HepG2 (cell line): Measurements from ENCODE around the gene PCBD2. TPM values are rescaled to one million over a fixed set of nuclear protein-coding genes. Genes with fewer than 3 reads are reported as not detected.

Experiments
- ATAC-seq: fragments of 200-7000 bp; cut with Tn5 transposase; 3 replicates; pipeline ENCODE4 v1.9.1; 2020; ENCODE audit warnings: mild to moderate bottlenecking, moderate library complexity
- BruUV-seq: library from RNA; stranded (reverse); fragments of 400-500 nt; replicated peaks from 2 replicates; lab custom pipeline; 2021; lab: Mats Ljungman, UMichigan
- CTCF ChIA-PET: fragments of 300-600 bp; formaldehyde crosslinking; extraction: SDS; loops from one replicate; lab custom pipeline; 2021; ENCODE audit warnings: low total read pairs, inconsistent platforms, low intra/inter-chr PET ratio; lab: Yijun Ruan, JAX
- POLR2A ChIA-PET: fragments of 350-600 bp; sonication (Branson Sonifier 250); formaldehyde crosslinking; loops from one replicate; lab custom pipeline; 2020; ENCODE audit warnings: antibody characterized with exemption, inconsistent platforms; lab: Yijun Ruan, JAX
- DNase-seq: peaks from one replicate; pipeline ENCODE4 v3.0.0-alpha.2; 2015; ENCODE audit warnings: low spot score
- FAIRE-seq: peaks from 3 replicates; lab custom pipeline; 2011; peaks lifted over from hg19 to GRCh38; lab: Jason Lieb, UNC
- H2AFZ ChIP-seq: one replicate; pipeline ENCODE4 v1.6.1; 2011; ENCODE audit warnings: low read length, inconsistent platforms
- H3K27ac ChIP-seq: fragments of 300-600 bp; 3 replicates; pipeline ENCODE4 v1.8.0; 2011; ENCODE audit warnings: mixed run types, mild to moderate bottlenecking, mixed read lengths, low read length, inconsistent platforms; ENCODE audit not compliant: insufficient read depth; ENCODE audit errors: extremely low read length
- H3K27me3 ChIP-seq, 2 experiments: fragments of 200-600 bp in 1 of 2; 2 replicates in 1 of 2; 3 replicates in 1 of 2; pipeline versions ENCODE4 v1.6.0 to v1.8.0; 2011; ENCODE audit warnings: low read length in 2 of 2, mild to moderate bottlenecking in 2 of 2, moderate library complexity in 2 of 2, inconsistent platforms in 1 of 2; ENCODE audit not compliant: insufficient read depth in 2 of 2, control insufficient read depth in 1 of 2
- H3K36me3 ChIP-seq, 2 experiments: fragments of 200-600 bp in 1 of 2; replicated peaks in 1 of 2; 2 replicates in 1 of 2; 3 replicates in 1 of 2; pipeline versions ENCODE4 v1.5.1 to v1.8.0; 2011; ENCODE audit warnings: low read length in 2 of 2, inconsistent platforms in 1 of 2; ENCODE audit not compliant: insufficient read depth in 2 of 2, control insufficient read depth in 1 of 2
- H3K4me1 ChIP-seq: 2 replicates; pipeline ENCODE4 v1.5.1; 2012; ENCODE audit warnings: low read length, inconsistent platforms; ENCODE audit not compliant: insufficient read depth
- H3K4me2 ChIP-seq: 2 replicates; pipeline ENCODE4 v1.6.0; 2011; ENCODE audit warnings: low read depth, low read length, inconsistent platforms
- H3K4me3 ChIP-seq, 3 experiments: fragments of 200-600 bp in 1 of 3; sonication (generic), shearing (Covaris generic) in 1 of 3; replicated peaks in 1 of 3; 2 replicates each; pipeline ENCODE4 v1.5.1; 2011 to 2016; ENCODE audit warnings: low read length in 3 of 3, inconsistent platforms in 2 of 3, low read depth in 2 of 3, mild to moderate bottlenecking in 2 of 3, control low read depth in 1 of 3, mixed read lengths in 1 of 3; ENCODE audit not compliant: insufficient read depth in 1 of 3
- H3K79me2 ChIP-seq: one replicate; pipeline ENCODE4 v1.6.1; 2011; ENCODE audit warnings: low read length, inconsistent platforms; ENCODE audit not compliant: insufficient read depth
- H3K9ac ChIP-seq: 2 replicates; pipeline ENCODE4 v1.6.0; 2011; ENCODE audit warnings: mild to moderate bottlenecking, low read depth, low read length, inconsistent platforms; ENCODE audit not compliant: insufficient read depth
- H3K9me3 ChIP-seq: 2 replicates; pipeline ENCODE4 v1.5.1; 2012; ENCODE audit warnings: mild to moderate bottlenecking, low read length
- H4K20me1 ChIP-seq: 2 replicates; pipeline ENCODE4 v1.6.0; 2011; ENCODE audit warnings: inconsistent platforms, mild to moderate bottlenecking, low read length, moderate library complexity; ENCODE audit not compliant: insufficient read depth
- MTA1 ChIP-seq: sonication (generic); formaldehyde crosslinking; IDR thresholded peaks from 2 replicates; pipeline ENCODE4 v1.4.0; 2020; ENCODE audit warnings: missing genetic modification reagents, mild to moderate bottlenecking, borderline replicate concordance
- PAWR ChIP-seq: sonication (generic); formaldehyde crosslinking; IDR thresholded peaks from 2 replicates; pipeline ENCODE4 v1.4.0; 2020; ENCODE audit warnings: missing genetic modification reagents, mild to moderate bottlenecking, borderline replicate concordance
- RAD21 ChIP-seq: fragments of 450-650 bp; formaldehyde crosslinking; IDR thresholded peaks from 2 replicates; pipeline ENCODE4 v1.5.0; 2020; ENCODE audit warnings: mild to moderate bottlenecking
- RXRA ChIP-seq: sonication (generic); formaldehyde crosslinking; IDR thresholded peaks from 2 replicates; pipeline ENCODE4 v1.5.1; 2020; ENCODE audit warnings: missing genetic modification reagents
- TBL1XR1 ChIP-seq: fragments of 150-350 bp; IDR thresholded peaks from 2 replicates; pipeline ENCODE4 v1.6.1; 2014; ENCODE audit warnings: borderline replicate concordance, low read length; ENCODE audit not compliant: partially characterized antibody
- ZBTB1 ChIP-seq: sonication (generic); formaldehyde crosslinking; IDR thresholded peaks from 2 replicates; pipeline ENCODE4 v1.4.0; 2020; ENCODE audit warnings: missing genetic modification reagents, borderline replicate concordance
- ZNF614 ChIP-seq: IDR thresholded peaks from 2 replicates; pipeline ENCODE4 v1.6.1; 2018; ENCODE audit warnings: missing biosample characterization, missing genetic modification reagents, inconsistent platforms, borderline replicate concordance
- ZNF839 ChIP-seq: sonication (generic); formaldehyde crosslinking; IDR thresholded peaks from 2 replicates; pipeline ENCODE4 v1.4.0; 2020; ENCODE audit warnings: missing genetic modification reagents, mild to moderate bottlenecking, borderline replicate concordance
- WGBS: methylation state at CpG from one replicate; pipeline ENCODE4 v1.1.6; 2017; ENCODE audit warnings: low lambda C conversion rate; 5-methylcytosine and 5-hydroxymethylcytosine counted together
- in situ Hi-C: cut with HindIII; loops from 2 replicates; pipeline ENCODE4 v1.10.0; 2017; ENCODE audit warnings: low pct_unique_long_range_greater_than_20kb; ENCODE audit not compliant: extremely low pct_ligation_motif_present
- intact Hi-C: fragments of 100-400 bp; cut with micrococcal nuclease; formaldehyde crosslinking; loops from one replicate; pipeline ENCODE4 v1.10.0; 2022; ENCODE audit not compliant: unreplicated experiment
- polyA plus RNA-seq, 8 experiments: library from polyadenylated mRNA; depleted of rRNA in 3 of 8; stranded (reverse) in 7 of 8; unstranded in 1 of 8; fragments of >200 nt; fragmentation: Illumina TruSeq in 4 of 8; extraction: Trizol in 4 of 8; gene quantifications; 2 replicates each; pipeline versions ENCODE4 v1.2.1 to v1.2.3, GENCODE V29; 2011 to 2016; ENCODE audit warnings: low read depth in 4 of 8, missing spikeins in 1 of 8, mixed read lengths in 1 of 8; ENCODE audit not compliant: insufficient read depth in 1 of 8
- total RNA-seq, 5 experiments: library from RNA; depleted of rRNA; stranded (reverse); fragments of >200 nt; fragmentation: Illumina TruSeq; extraction: Trizol; gene quantifications; 2 replicates each; pipeline ENCODE4 v1.2.3, GENCODE V29; 2016; ENCODE audit warnings: low read depth in 1 of 5
- TF ChIP-seq, protein P1 (sequence below): sonication (generic); formaldehyde crosslinking; IDR thresholded peaks from 2 replicates; pipeline ENCODE4 v1.5.1; 2020; ENCODE audit warnings: missing genetic modification reagents, mild to moderate bottlenecking, borderline replicate concordance

The PCBD2 gene
- total and polyA plus RNA-seq, 2 of the 13 experiments (the other 11 are each of a cell fraction or from before 2014, with no cell fraction given) = 5.5 to 12.0 TPM

DNA sequence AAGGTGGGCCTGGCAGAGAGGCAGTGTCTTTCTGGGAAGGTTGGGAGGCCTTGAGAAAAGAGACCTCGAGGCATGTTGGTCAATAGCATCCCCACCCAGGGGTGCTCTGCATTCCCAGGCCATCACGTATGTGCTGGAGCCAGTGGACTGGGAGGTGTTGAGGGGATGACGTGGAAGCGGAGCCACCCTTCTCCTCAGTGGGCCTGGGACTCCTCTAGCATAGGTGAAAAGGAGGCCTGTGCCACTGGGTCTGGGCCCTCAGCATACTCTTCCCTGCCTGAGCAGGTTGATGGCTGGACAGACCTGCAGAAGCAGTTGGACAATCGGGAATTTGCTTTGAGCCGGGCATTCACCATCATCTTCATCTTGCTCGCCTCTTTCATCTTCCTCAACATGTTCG, 103.6 kb downstream of the PCBD2 start:
- H3K4me2 ChIP-seq = no peak overlapping the region
- H3K27me3 ChIP-seq = no peaks in the 10 kb centered on the region
- TF ChIP-seq, protein P1, sequence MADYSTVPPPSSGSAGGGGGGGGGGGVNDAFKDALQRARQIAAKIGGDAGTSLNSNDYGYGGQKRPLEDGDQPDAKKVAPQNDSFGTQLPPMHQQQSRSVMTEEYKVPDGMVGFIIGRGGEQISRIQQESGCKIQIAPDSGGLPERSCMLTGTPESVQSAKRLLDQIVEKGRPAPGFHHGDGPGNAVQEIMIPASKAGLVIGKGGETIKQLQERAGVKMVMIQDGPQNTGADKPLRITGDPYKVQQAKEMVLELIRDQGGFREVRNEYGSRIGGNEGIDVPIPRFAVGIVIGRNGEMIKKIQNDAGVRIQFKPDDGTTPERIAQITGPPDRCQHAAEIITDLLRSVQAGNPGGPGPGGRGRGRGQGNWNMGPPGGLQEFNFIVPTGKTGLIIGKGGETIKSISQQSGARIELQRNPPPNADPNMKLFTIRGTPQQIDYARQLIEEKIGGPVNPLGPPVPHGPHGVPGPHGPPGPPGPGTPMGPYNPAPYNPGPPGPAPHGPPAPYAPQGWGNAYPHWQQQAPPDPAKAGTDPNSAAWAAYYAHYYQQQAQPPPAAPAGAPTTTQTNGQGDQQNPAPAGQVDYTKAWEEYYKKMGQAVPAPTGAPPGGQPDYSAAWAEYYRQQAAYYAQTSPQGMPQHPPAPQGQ = no peak
- no peak for TF ChIP-seq TBL1XR1
- no peak for TF ChIP-seq PAWR
- no peaks in the 10 kb centered on the region for H3K9me3 ChIP-seq
- H2AFZ ChIP-seq = no peak overlapping the region
- no peak overlapping the region for H3K27ac ChIP-seq
- 0 out of 2 replicates have a peak, but pooled peaks cover 5% of the 10 kb centered on the region for H3K4me1 ChIP-seq
- no peaks in the 10 kb centered on the region for H4K20me1 ChIP-seq
- ChIA-PET POLR2A (no interaction called here), CTCF (no interaction called here)
- FAIRE-seq (no peak), ATAC-seq (no peak), DNase-seq (no peak)
- no peaks in the 10 kb centered on the region for H3K36me3 ChIP-seq
- WGBS = 74% methylated on average over 6 of the region's 8 CpGs
- H3K4me3 ChIP-seq = no peak overlapping the region
- no peaks in the 10 kb centered on the region for H3K79me2 ChIP-seq
- no peak overlapping the region for H3K9ac ChIP-seq
- intact Hi-C loops = no loop called here
- in situ Hi-C loops = no loop called here
- no TSS peak for BruUV-seq

DNA sequence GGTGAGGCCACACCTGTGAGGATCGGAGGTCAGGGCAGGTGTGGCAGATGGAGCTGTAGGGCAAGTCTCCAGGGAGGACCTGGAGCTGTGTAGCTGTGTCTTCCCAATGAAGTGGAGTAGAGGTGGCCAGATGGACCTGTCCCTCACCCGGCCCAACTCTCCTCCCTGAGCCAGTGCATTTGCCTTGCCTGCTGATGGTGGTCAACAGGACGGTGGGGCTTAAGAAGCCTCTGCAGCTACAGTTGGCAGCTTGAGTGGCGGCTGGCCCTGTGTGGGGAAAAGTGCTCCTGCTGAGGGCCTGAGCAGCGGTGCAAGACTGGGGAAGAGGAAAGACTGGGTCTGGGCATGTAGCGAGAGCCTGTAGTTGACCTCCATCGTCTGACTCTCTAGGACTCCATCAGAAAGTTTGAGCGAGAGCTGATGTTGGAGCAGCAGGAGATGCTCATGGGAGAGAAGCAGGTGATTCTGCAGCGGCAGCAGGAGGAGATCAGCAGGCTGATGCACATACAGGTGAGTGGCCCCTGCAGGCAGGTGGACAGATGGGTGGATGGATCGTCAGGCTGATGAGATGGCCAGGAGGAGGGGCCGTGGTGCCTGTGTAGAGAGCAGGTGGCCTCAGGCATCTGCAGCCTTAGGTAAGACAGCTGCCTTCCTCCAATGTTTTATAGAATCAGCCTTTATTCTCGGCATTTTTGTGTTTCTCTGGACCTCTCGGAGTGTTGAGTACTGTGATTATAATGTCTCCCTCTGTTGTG, 104.2 kb downstream of the PCBD2 start:
- ATAC-seq = no peak
- no peaks in the 10 kb centered on the region for H3K36me3 ChIP-seq
- no peak overlapping the region for H3K4me2 ChIP-seq
- intact Hi-C loops = no loop called here
- TF ChIP-seq ZBTB1 (CRISPR knock-in tag) = no peak
- no peak for TF ChIP-seq RAD21 (CRISPR knock-in tag)
- no peak for TF ChIP-seq ZNF839 (CRISPR knock-in tag)
- no peak for TF ChIP-seq ZNF614 (CRISPR knock-in tag)
- TF ChIP-seq RXRA (CRISPR knock-in tag) = no peak
- TF ChIP-seq MTA1 = no peak
- no peak for FAIRE-seq
- POLR2A ChIA-PET = no interaction called here
- no peak for DNase-seq
- no peaks in the 10 kb centered on the region for H3K27me3 ChIP-seq
- no peak overlapping the region for H3K9ac ChIP-seq
- H3K4me3 ChIP-seq = no peak overlapping the region
- no peaks in the 10 kb centered on the region for H3K9me3 ChIP-seq
- no peaks in the 10 kb centered on the region for H3K79me2 ChIP-seq
- H3K27ac ChIP-seq = no peak overlapping the region
- H2AFZ ChIP-seq = no peak overlapping the region
- no peaks in the 10 kb centered on the region for H4K20me1 ChIP-seq
- CTCF ChIA-PET = interaction anchor here (3.7 kb wide), 1 partner anchor 182 kb away, joined by 18 read pairs; no protein-coding TSS in a partner anchor
- in situ Hi-C loops = no loop called here
- 92% methylated on average over 12 of the region's 13 CpGs for WGBS
- no TSS peak for BruUV-seq
- H3K4me1 ChIP-seq = peaks cover 9% of the 10 kb centered on the region
